ENCODE results near the gene MCU.

GRCh38 chr10:72658696-72659400 is 33.1 kb upstream of the MCU start:
- TF ChIP-seq, protein P1, sequence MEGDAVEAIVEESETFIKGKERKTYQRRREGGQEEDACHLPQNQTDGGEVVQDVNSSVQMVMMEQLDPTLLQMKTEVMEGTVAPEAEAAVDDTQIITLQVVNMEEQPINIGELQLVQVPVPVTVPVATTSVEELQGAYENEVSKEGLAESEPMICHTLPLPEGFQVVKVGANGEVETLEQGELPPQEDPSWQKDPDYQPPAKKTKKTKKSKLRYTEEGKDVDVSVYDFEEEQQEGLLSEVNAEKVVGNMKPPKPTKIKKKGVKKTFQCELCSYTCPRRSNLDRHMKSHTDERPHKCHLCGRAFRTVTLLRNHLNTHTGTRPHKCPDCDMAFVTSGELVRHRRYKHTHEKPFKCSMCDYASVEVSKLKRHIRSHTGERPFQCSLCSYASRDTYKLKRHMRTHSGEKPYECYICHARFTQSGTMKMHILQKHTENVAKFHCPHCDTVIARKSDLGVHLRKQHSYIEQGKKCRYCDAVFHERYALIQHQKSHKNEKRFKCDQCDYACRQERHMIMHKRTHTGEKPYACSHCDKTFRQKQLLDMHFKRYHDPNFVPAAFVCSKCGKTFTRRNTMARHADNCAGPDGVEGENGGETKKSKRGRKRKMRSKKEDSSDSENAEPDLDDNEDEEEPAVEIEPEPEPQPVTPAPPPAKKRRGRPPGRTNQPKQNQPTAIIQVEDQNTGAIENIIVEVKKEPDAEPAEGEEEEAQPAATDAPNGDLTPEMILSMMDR (IDR thresholded peaks at IDR 0.05; ENCODE audit: low read depth, low read length), result no peak
- no peak for TF ChIP-seq POLR2A (IDR thresholded peaks at IDR 0.05; ENCODE audit: extremely low read depth, insufficient read length)
- TF ChIP-seq, protein P2, sequence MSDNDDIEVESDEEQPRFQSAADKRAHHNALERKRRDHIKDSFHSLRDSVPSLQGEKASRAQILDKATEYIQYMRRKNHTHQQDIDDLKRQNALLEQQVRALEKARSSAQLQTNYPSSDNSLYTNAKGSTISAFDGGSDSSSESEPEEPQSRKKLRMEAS (IDR thresholded peaks at IDR 0.05; ENCODE audit: low read depth, low read length), result no peak
- TF ChIP-seq MYC (IDR thresholded peaks at IDR 0.05; ENCODE audit: low read depth, low read length), result no peak
